ENCODE data around the gene MYCT1. TPM values are rescaled to one million over a fixed set of nuclear protein-coding genes. Genes with fewer than 3 reads are reported as not detected.
"Not testable (repeated sequence)": the region's sequence is repeated elsewhere in the genome, so short reads cannot be mapped to it uniquely, and the experiment has no call there.

Gene MYCT1
- not detected in 2 replicates for total RNA-seq (2014; rRNA removed; shearing (Covaris generic); ENCODE audit: low replicate concordance)

- Histone ChIP-seq H3K36me3 (no peaks in the 10 kb centered on the region), H3K9me3 (no peaks in the 10 kb centered on the region), H3K4me3 (no peak within 1 kb of the TSS), H3K27me3 (no peaks in the 10 kb centered on the region)
- DNase-seq: no peak
Observed at GRCh38 chr6:152697634-152698033, at the start of gene MYCT1. MYCT1 (plus strand) TSS chr6:152697897; CDS start chr6:152697903, 6 bp downstream.

DNA sequence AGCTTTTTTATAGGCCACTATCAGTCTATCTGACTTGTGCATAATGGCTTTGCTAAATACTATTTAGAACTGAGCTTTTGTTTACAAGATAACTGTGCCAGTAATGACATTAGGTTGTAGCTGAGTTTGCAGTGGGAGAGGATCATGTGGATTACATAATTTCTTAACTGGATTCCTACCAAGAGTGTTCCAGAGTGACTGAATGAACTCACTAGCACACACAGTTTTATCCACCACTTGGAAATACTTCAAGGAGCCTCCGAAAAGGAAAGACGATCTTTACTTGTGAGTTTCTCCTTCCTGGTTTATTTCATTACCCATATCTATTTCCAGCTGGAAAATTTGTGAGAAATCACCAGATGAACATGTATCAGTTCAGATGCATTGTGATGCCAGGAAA, 49.6 kb upstream of the MYCT1 start:
- DNase-seq: no peak
- Histone ChIP-seq H3K27me3 (no peaks in the 10 kb centered on the region), H3K9me3 (no peaks in the 10 kb centered on the region), H3K4me3 (no peak overlapping the region), H3K36me3 (no peaks in the 10 kb centered on the region)

DNA sequence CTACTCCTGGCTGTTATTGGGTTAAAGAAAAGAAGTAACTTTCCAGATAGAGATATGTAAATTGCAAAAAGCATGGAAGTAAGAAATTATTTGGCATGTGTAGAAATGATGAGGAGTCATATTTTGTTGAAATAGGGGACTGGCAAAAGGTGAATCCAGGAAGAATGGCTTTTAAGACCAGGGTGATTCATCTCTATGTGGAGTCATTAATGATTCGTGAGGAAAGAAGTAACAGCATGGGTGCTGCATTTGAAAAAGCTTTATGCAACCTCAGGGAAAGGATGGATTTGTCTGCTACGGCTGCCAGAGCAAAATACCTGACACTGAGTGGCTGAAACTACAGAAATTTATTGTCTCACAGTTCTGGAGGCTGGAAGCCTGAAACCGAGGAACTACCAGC, 45.7 kb upstream of the MYCT1 start:
- H3K4me3 ChIP-seq: no peak overlapping the region
- H3K36me3 ChIP-seq: no peaks in the 10 kb centered on the region
- H3K9me3 ChIP-seq: no peaks in the 10 kb centered on the region
- H3K27me3 ChIP-seq: no peaks in the 10 kb centered on the region
- DNase-seq: no peak

DNA sequence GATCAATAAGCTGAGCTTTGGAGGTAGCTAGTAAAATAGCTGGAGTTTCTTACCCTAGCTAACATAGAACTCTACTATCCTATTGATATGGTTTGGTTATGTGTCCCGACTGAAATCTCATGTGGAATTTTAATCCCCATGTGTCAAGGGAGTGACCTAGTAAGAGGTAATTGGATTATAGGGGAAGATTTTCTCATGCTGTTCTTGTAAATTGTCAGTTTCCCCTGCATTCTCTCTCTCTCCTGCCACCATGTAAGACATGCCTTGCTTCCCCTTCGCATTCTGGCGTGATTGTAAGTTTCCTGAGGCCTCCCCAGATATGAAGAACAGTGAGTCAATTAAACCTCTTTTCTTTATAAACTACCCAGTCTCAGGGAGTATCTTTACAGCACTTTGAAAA, 35.9 kb upstream of the MYCT1 start:
- no peak for DNase-seq
- Histone ChIP-seq H3K27me3 (no peaks in the 10 kb centered on the region), H3K36me3 (no peaks in the 10 kb centered on the region), H3K9me3 (no peaks in the 10 kb centered on the region), H3K4me3 (no peak overlapping the region)

DNA sequence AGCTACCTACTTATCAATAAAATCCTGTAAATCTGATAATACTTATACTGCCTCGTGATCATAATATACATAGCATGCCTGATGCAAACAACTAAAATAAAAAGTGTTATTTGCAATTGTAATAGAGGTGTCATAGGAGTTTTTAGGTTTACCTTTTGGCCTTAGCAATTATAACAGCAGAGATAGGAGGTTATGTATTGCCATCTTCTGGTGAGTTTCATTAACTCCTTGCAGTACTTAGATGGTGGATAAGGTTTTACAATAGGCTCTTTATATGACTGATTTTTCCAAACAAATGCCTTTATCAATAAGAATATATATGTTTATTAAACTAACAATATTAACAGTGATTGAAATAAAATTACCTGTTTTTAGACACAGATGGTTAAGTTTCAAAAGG, 27.8 kb upstream of the MYCT1 start:
- Histone ChIP-seq H3K9me3 (no peaks in the 10 kb centered on the region), H3K36me3 (no peaks in the 10 kb centered on the region), H3K4me3 (no peak overlapping the region), H3K27me3 (no peaks in the 10 kb centered on the region)
- DNase-seq: no peak

DNA sequence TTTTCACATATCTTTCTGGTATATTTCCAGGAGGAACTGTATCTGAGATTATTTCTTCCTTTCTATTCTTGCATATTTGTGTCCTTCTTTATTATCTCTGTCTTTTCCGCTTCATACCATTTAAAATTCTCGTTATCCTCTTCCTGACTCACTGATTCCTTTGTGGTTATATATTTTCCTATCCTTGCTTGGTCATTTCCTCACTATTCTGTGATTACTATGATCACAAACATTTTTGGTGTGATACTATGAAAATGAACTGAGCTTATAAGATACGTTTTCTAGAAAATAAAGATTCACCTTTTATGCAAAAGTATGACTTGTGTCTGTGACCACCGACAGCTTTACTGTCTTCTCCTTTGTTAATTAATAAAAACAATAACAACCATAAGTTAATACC, 26.5 kb upstream of the MYCT1 start:
- no peaks in the 10 kb centered on the region for H3K27me3 ChIP-seq
- H3K4me3 ChIP-seq: no peak overlapping the region
- no peak for DNase-seq
- no peaks in the 10 kb centered on the region for H3K36me3 ChIP-seq
- H3K9me3 ChIP-seq: no peaks in the 10 kb centered on the region

DNA sequence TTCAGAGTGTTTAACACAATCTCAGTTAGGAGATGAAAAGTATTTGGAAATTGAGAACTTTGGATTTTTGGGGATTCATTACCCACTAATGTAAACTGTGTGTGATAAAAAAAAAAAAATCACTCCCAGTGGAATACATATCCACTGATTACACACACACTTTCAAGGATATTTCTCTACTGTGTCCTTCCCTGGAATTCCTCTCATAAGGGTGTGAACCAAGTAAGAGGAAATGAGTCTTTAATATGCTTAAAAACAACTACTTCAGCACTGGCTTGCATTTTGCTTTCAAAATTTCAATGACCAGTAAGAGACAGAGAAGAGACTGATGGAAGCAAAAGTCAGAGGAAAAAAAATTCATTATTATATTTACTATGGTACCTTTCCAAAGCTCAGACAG, 24.5 kb upstream of the MYCT1 start:
- Histone ChIP-seq H3K9me3 (no peaks in the 10 kb centered on the region), H3K27me3 (no peaks in the 10 kb centered on the region), H3K4me3 (no peak overlapping the region), H3K36me3 (no peaks in the 10 kb centered on the region)
- no peak for DNase-seq

GRCh38 chr6:152680151-152680550, 17.5 kb upstream of the MYCT1 start:
- Histone ChIP-seq H3K4me3 (no peak overlapping the region), H3K9me3 (no peaks in the 10 kb centered on the region), H3K36me3 (no peaks in the 10 kb centered on the region), H3K27me3 (no peaks in the 10 kb centered on the region)
- DNase-seq: no peak

DNA sequence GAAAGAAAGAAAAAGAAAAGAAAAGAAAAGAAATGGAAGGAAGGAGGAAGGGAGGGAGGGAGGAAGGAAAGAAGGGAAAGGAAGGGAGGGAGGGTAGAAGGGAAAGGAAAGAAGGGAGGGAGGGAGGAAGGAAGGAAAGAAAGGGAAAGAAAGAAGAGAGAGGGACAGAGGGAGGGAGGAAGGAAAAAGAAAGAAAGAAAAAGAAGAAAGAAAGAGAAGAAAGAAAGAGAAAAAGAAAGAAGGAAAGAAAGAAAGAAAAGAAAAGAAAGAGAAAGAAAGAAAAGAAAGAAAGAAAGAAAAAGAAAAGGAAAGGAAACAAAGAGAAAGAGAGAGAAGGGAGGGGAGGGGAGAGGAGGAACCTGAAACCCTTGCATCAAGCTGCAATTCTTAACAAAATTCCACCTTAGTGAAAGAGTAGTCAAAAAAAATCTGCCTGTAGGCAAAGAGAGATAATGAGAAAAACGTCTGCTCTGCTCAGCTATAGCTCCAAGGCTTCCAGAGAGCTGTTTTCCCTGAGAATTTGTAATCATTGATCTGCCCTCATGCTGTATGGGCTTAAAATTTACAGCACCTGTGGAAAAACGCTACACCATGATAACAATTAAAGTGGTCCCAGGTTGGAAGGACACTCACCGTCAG, 16.7 kb upstream of the MYCT1 start:
- H3K36me3 ChIP-seq: no peaks in the 10 kb centered on the region
- DNase-seq: no peak
- H3K27me3 ChIP-seq: no peaks in the 10 kb centered on the region
- H3K4me3 ChIP-seq: no peak overlapping the region
- H3K9me3 ChIP-seq: no peaks in the 10 kb centered on the region

DNA sequence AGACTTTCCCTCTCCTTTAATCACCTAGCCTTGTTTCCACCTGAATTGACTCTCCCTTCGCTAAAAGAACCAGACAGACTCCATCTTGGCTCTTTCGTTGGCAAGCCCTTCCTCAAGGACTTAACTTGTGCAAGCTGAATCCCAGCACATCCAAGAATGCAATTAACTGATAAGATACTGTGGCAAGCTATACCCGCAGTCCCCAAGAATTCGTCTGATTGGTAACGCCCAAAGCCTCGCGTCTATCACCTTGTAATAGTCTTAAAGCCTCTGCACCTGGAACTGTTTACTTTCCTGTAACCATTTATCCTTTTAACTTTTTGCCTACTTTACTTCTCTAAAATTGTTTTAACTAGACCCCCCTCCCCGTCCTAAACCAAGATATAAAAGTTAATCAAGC, 15.6 kb upstream of the MYCT1 start:
- Histone ChIP-seq H3K4me3 (no peak overlapping the region), H3K27me3 (no peaks in the 10 kb centered on the region), H3K36me3 (no peaks in the 10 kb centered on the region), H3K9me3 (no peaks in the 10 kb centered on the region)
- DNase-seq: no peak

GRCh38 chr6:152682935-152683334, 14.8 kb upstream of the MYCT1 start:
- DNase-seq, H3K36me3 ChIP-seq, H3K9me3 ChIP-seq, H3K4me3 ChIP-seq, H3K27me3 ChIP-seq: not testable (repeated sequence)

DNA sequence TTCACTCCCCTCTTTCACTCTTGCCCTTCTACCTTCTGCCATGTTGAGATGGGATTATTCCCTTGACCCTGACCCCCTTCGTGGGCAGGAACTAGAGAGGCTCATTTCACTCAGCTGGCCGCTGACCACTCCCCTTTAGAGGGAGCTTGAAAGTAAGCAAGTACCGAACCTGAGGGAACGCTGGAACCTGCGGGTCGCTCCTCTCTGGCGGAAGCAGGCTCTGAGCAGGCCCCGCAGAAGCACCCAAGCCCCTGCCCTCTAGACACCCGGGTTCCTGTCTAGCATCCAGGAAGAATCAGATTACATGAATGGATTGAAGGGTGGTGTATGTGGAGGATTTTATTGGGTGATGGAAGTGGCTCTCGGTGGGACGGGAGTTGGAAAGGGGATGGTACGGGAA, 11.9 kb upstream of the MYCT1 start:
- DNase-seq: no peak
- Histone ChIP-seq H3K9me3 (no peaks in the 10 kb centered on the region), H3K36me3 (no peaks in the 10 kb centered on the region), H3K4me3 (no peak overlapping the region), H3K27me3 (no peaks in the 10 kb centered on the region)

GRCh38 chr6:152695372-152696045, 2.2 kb upstream of the MYCT1 start:
- H3K27me3 ChIP-seq: no peaks in the 10 kb centered on the region
- no peak overlapping the region for H3K4me3 ChIP-seq
- H3K36me3 ChIP-seq: no peaks in the 10 kb centered on the region
- DNase-seq: no peak
- H3K9me3 ChIP-seq: no peaks in the 10 kb centered on the region

- Histone ChIP-seq H3K4me3 (no peak overlapping the region), H3K27me3 (no peaks in the 10 kb centered on the region), H3K9me3 (no peaks in the 10 kb centered on the region), H3K36me3 (no peaks in the 10 kb centered on the region)
- DNase-seq: peak; percentile 13
Observed at GRCh38 chr6:152696522-152696921, 1.2 kb upstream of the MYCT1 start.

DNA sequence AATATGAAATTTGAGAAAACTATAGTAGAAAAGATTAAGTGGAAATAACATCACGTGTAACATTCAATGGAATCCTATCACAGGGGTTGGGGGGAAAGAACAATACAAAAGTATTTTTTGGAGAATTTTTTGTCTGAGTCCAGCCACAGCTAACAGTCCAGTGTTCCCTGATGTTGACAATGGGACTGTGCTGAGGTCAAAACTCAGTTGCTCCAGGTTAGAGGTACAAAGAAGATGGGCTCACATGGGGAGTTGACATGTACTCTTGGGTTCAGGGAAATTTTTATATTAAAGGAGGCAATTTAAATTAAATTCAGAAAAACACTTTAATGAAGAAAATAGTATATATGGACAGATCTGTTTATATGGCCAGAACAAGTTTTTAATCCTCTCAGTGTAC, 995 bp downstream of the MYCT1 start:
- Histone ChIP-seq H3K4me3 (no peak overlapping the region), H3K9me3 (no peaks in the 10 kb centered on the region)
- DNase-seq: no peak

DNA sequence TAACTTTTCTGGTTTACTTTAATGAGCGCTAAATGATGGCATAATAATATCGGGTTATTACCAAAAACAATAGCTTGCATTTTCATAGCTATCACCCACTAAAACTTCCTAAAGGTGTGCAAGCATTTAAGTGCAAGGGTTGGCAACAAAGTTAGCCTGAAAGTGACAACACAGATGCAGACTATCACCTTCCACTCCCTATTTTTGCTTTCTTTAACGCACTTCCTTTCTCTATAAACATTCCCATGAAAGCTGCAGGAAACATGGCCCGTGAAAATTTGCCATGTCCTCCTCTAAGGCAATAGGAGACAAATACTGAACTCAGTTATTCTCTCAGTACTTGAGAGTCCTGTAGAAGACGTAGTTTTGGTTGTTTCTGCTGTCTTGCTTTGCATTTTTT, 2.7 kb downstream of the MYCT1 start:
- no peak for DNase-seq

More for the DNA sequence above, 995 bp downstream of the MYCT1 start:
- no peaks in the 10 kb centered on the region for H3K27me3 ChIP-seq
- no peaks in the 10 kb centered on the region for H3K36me3 ChIP-seq

DNA sequence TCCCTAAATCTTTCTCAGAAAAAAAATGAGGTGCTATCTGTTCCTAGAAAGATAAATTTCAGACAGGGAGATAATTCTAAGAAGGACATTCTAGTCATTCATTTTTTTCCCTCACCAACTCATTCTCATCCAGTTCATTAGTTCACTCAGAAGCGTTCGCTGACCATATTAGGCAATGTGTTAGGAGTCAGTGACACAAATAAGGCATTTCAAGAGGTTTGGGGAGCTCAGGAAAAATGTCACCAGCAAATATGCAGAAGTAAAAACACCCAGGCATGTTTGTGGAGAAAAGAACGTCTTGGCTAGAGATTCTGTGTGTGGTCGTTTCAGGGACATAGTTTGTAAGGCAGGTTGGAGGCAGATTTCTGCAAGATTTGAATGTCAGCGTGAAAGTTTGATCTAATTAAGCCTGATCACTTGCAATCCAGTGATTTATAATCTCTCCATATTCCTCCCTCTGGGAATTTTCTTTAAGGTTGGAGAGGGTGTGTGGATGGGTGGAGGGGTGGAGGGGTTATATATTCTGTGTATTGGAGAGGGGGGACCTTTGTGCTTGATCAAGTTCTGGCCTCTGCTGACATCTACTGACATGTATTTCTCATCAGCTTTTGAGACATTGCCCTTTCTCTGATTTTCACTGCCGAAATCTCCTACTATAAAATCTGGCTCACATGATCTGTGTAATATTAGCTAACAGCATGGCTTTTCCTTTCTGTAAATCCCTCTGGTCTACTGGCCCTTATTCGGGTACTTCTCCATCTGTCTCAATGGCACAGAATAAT, 3.6 kb downstream of the MYCT1 start:
- Histone ChIP-seq H3K27me3 (no peaks in the 10 kb centered on the region), H3K36me3 (no peaks in the 10 kb centered on the region), H3K4me3 (no peak overlapping the region), H3K9me3 (no peaks in the 10 kb centered on the region)
- DNase-seq: no peak

More for the DNA sequence above, 2.7 kb downstream of the MYCT1 start:
- H3K27me3 ChIP-seq: no peaks in the 10 kb centered on the region
- no peak overlapping the region for H3K4me3 ChIP-seq
- no peaks in the 10 kb centered on the region for H3K36me3 ChIP-seq
- no peaks in the 10 kb centered on the region for H3K9me3 ChIP-seq

Data from MG63 (cell line).